ENCODE results near the gene ATP9A. TPM values are rescaled to one million over a fixed set of nuclear protein-coding genes. Genes with fewer than 3 reads are reported as not detected.
A peak's percentile ranks its signal among the peaks of the same experiment; 100 is the strongest.
"Not testable (repeated sequence)": the region's sequence is repeated elsewhere in the genome, so short reads cannot be mapped to it uniquely, and the experiment has no call there.

Gene ATP9A
- total RNA-seq, 1 donor from 2014 or later: 55.6 TPM

DNA sequence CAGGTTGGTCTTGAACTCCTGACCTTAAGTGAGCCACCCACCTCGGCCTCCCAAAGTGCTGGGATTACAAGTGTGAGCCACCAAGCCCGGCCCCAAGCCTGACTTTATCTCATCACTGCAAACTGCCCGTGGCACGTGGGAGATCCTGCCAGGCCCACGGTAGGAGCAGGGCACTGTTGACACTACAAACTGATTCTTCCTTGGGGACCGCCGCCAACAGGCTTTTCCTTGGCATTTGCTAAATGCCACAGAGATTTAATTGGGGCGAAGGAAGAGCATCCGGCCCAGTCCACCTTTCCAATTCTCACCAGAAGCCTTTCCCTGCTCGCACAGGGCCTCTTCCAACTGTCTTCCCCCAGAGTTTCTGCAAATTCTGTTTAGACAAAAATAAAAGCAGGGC, 11.0 kb downstream of the ATP9A start:
- DNase-seq (ENCODE audit: low read depth in 2 of 2): no peak

DNA sequence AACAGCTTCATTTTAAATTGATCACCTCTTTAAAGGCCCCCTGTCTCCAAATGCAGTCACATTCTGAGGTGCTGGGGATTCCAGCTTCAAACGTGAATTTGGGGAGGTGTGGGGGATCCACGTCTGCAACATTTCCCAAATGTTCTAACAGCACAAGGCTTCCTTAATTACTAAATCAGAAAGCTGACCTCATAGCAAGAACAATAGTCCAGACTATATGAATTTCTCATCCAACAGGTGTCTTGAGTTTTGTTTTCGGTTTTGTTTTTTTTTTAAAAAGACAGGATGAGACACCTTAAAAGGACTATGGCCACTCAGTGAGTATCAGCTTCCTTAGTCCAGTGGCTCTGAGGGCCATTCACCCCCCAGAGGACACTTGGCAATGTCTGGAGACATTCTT, 11.5 kb downstream of the ATP9A start:
- no peak for DNase-seq (ENCODE audit: low read depth in 2 of 2)

DNA sequence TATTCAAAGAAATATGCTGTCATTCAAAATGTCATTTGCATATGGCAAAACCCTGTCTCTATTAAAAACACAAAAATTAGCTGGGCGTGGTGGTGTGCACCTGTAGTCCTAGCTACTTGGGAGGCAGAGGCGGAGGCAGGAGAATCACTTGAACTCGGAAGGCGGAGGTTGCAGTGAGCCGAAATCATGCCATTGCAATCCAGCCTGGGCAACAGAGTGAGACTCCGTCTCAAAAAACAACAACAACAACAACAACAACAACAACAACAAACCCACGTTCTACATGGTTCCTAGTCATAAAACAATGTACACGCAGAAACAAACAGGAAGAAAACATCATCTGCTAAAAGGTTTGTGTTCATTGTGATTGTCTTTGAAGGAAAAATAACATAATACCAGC, 15.0 kb downstream of the ATP9A start:
- DNase-seq (ENCODE audit: low read depth in 2 of 2): not testable (repeated sequence)

DNA sequence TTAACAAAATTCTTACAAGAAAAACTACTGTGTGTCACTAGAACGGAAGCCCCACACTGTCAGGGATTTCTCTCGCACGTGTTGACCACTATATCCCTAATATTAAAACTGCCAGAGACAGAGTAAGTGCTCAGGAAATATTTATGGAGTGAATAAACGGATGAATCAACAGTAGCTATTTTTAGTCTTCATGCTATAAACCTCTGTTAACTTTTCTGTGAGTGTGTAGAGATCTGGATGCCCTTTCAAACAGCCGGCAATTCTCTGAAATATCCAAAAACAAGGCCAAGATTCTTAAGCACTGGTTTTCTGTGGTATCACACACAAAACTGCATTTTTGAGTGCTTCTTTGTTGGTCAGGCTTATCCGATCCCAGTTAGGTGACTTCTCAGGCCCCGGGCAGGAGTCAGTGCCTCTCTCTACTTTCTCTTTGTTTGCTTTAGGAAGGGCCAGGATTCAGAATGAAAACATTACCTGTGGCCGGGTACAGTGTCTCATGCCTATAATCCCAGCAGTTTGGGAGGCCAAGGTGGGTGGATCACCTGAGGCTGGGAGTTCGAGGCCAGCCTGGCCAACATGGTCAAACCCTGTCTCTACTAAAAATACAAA, 15.7 kb downstream of the ATP9A start:
- peak; percentile 83 to 89 for DNase-seq (ENCODE audit: low read depth in 2 of 2)

DNA sequence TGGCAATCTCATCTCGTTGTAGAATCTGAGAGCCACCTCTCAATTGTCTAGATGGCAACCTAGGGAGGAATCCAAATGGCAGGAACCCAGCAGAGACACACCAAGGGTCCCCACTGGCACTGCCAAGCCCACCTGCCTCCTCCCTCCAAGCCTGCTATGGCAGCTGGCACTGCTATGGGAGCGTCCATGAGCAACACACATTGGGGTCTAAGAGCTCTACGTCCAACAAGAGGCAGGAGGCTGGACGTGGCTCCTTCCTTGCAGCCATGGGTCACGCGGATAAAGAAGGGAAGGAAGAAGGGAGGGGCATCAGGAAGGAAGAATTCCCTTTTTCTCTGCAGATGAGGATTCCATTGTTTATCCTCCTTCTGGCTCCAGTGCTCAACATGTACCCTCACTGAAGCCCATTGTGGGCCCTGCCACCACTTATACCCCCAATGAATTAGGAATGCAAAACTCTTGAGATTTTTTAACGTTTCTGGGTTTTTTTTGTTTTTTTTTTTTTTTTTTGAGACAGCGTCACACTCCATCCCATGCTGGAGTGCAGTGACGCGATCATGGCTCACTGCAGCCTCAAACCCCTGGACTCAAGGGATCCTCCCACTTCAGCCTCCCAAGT, 17.3 kb downstream of the ATP9A start:
- DNase-seq (ENCODE audit: low read depth in 2 of 2): no peak

DNA sequence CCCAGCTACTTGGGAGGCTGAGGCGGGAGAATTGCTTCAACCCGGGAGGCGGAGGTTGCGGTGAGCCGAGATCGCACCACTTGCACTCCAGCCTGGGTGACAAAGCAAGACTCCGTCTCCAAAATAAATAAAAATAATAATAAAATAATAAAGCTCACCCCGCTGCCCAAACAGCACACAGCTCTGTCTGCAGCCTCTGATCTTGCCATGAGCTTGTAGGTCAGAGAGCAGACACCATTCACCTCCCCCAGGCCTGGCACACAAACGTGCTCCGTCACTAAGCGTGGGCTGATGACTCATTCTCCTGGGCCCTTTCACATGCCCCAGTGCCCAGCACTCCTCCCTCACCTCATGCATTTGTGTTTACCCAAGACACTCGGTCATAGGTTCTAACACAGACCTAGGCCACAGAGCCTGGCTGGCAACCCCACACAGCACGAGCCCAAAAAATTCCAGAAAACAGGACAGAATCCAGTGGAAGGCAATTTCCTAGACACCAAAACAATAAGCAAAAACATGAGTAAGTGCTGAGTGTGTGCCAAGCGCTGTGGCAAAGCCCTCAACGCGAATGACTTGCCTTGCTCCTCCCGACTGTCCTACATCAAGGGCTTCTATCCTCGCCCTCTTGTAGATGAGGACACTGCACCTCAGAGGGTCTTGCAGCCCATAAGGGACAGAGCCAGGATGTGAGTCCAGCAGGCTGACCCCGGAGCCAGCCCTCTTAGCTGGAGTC, 18.0 kb downstream of the ATP9A start:
- DNase-seq (ENCODE audit: low read depth in 2 of 2): peak; percentile 92 to 99

DNA sequence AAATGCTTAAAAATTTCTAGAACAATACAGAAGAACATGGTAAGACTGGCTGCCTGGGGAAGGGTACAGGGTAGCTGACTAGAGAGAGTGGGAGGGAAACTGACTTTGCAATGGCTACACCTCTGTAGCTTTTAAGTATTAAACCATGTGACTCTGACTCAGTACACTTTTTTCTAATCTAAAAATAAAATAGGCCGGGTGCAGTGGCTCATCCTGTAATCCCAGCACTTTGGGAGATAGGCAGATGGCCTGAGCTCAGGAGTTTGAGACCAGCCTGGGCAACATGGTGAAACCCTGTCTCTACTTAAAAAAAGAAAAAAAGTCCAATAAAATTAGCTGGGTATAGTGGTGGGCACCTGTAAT, 18.5 kb downstream of the ATP9A start:
- DNase-seq (ENCODE audit: low read depth in 2 of 2): peak; percentile 37 to 68

DNA sequence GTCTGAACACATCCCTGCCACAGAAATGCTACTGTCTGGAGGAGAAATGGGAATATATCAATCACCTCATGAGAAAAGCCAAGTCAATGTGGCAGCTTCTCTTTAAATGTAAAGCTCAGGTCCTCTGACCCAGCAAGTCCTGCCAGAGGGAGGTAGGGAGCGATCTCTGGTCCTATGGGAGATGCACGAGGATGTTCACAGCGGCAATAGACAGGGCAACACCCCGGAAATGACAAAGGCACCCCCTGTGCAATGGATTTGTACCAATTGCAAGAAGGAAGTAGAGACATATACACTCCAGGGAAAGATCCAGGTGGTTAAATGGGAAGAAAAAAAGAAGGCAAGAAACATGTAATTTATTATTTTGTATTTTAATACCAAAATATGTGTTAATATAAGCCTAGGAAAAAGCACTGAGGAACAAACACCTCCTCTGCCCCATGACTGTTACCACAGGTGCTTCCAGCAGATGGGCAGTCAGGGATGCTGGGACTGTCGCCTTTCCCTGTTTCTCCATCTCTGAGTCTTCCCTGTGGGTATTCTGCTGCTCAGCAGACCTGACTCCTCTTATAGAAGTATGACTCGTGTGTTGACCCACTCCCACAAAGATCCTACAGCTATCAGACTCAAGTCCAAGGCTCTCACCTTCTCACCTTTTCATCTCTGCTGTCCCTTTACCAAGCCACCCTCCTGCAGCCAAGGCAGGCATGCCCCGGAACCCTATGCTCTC, 20.8 kb downstream of the ATP9A start:
- DNase-seq (ENCODE audit: low read depth in 2 of 2): no peak

DNA sequence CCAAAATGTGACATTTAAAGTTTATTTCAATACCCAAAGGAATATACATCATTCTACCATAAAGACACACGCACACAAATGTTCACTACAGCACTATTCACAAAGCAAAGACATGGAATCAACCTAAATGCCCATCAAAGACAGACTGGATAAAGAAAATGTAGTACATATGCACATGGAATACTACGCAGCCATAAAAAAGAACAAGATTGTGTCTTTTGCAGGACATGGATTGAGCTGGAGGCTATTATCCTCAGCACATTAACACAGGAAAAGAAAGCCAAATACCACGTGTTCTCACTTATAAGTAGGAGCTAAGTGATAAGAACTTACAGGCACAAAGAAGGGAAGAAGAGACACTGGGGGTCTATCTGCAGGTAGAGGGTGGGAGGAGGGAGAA, 22.4 kb downstream of the ATP9A start:
- no peak for DNase-seq (ENCODE audit: low read depth in 2 of 2)

DNA sequence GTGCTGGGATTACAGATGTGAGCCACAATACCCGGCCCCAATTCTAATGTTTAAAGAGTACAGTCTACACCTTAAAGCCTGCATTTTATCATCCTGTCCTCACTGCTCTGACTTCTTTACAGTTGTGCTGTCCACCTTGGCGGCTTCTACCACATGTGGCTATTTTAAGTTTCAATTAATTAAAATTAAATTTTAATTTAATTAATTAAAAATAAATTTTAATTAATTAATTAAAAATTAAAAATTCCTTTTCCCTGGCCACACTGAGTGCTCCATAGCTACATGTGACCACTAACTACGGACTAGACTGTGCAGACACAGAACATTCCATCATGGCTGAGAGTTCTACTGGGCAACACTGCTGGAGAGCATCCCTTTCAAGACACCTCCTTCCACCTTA, 27.4 kb downstream of the ATP9A start:
- DNase-seq (ENCODE audit: low read depth in 2 of 2): no peak

DNA sequence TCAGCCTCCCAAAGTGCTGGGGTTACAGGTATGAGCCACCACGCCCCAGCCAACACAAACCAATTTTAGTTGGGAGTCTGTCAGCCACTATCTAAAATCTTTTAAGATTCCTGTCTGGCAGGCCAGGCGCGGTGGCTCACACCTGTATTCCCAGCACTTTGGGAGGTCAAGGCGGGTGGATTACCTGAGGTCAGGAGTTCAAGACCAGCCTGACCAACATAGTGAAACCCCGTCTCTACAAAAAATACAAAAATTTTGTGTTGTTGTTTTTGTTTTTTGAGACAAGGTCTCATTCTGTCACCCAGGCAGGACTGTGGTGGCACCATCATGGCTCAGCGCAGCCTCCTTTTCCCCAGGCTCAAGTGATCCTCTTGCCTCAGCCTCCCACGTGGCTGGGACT, 27.9 kb downstream of the ATP9A start:
- DNase-seq (ENCODE audit: low read depth in 2 of 2): not testable (repeated sequence)

DNA sequence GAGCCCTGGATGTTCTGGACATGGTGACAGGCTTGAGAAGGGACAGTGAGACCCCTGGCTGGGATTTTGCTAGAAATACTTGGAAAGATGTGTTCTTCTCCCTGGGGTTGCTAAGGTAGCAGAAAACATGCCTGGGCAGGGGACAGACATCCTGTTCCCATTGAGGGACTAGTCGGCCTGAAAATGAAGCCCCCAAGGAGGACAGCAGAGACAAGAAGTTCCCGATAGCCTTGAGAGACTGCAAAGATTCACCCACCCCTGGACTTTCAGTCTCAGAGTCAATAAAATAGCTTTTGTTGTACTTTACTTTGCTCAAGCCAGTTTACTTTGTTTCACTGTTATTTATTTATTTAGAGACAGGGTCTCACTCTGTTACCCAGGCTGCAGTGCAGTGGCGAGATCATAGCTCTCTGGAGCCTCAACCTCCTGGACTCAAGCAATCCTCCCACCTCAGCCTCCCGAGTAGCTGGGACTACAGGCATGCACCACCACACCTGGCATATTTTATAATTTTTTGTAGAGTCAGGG, 28.4 kb downstream of the ATP9A start:
- DNase-seq (ENCODE audit: low read depth in 2 of 2): no peak

DNA sequence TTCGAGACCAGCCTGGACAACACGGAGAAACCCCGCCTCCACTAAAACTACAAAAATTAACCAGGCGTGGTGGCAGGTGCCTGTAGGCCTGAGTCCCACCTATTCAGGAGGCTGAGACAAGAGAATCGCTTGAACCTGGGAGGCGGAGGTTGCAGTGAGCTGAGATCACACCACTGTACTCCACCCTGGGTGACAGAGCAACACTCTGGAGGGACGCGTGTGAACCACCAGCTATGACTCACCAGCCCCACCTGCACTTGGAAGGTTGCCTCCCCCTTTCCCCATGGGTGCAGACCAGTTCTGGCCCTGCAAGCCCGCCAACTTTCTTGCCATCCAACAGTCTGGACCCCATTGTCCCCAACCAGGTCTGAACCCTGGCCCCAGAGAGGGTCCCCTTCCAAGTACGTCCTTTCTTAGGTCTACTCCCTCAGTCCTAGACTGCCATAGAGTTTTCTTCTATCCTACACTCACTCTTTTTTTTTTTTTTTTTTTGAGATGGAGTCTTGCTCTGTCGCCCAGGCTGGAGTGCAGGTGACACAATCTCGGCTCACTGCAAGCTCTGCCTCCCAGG, 29.2 kb downstream of the ATP9A start:
- no peak for DNase-seq (ENCODE audit: low read depth in 2 of 2)

DNA sequence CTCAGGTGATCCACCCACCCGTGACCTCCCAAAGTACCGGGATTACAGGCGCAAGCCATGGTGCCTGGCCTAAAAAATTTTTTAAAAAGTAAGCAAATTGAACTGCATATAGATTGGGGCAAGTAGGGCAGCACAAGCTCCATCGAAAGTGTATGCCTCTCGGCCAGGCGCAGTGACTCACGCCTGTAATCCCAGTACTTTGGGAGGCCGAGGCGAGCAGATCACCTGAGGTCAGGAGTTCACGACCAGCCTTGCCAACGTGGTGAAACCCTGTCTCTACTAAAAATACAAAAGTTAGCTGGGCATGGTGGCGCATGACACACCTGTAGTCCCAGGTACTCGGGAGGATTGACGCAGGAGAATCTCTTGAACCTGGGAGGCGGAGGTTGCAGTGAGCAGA, 29.9 kb downstream of the ATP9A start:
- DNase-seq (ENCODE audit: low read depth in 2 of 2): not testable (repeated sequence)

DNA sequence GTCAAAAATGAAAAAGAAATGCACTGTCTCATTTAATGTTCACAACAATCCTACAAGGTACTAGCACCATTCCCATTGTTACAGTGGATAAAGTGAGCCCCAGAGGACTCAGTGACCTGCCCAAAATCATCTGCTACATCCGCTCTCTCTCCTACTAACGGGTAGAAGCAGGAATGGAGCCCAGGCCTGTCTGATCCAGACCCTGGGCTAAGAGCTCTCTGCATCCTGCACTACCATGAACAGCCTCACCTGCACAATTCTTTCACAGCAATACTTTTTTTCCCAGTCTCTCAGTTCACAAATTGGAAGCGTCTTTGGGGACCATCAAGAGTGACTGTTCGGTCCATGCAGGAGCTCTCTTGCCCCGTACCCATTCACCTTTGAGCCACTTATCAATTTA, 31.2 kb downstream of the ATP9A start:
- DNase-seq (ENCODE audit: low read depth in 2 of 2): no peak

DNA sequence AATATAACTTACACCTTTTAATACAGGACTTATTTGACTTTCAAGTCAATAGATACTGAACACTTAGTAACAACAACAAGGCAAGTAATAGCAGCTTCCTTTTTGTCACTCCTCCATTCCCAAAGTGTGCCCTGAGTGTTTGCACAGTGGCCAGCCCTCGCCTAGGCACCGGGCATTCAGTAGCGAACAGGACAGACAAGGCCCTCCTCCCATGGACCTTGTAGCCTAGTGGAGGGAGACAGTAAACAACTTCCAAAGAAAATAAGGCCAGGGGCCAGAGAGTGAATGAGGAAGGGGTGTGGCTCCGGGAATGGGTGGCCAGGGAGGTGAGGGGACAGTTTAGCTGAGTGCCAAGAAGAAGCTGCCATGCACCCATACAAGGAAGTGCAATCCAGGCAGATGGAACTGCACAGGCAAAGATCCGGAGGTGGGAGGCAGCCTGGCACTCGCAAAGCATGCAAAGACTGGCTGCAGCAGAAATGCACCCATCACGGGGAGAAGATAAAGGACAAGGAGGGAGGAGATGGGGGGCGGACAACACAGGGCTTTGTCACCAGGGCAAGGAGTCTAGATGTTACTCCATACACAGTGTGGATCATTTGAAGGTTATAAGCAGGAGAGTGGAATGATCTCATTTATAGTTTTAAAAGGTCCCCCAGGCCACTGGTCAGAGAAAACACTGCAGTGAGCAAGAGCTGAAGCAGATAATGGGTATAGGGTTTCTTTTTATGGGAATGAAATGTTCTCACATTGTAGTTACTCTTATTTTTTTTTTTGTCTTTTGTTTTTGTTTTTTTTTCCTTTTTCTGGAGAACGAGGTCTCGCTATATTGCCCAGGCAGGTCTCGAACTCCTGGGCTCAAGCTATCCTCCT, 32.2 kb downstream of the ATP9A start:
- DNase-seq (ENCODE audit: low read depth in 2 of 2): no peak

DNA sequence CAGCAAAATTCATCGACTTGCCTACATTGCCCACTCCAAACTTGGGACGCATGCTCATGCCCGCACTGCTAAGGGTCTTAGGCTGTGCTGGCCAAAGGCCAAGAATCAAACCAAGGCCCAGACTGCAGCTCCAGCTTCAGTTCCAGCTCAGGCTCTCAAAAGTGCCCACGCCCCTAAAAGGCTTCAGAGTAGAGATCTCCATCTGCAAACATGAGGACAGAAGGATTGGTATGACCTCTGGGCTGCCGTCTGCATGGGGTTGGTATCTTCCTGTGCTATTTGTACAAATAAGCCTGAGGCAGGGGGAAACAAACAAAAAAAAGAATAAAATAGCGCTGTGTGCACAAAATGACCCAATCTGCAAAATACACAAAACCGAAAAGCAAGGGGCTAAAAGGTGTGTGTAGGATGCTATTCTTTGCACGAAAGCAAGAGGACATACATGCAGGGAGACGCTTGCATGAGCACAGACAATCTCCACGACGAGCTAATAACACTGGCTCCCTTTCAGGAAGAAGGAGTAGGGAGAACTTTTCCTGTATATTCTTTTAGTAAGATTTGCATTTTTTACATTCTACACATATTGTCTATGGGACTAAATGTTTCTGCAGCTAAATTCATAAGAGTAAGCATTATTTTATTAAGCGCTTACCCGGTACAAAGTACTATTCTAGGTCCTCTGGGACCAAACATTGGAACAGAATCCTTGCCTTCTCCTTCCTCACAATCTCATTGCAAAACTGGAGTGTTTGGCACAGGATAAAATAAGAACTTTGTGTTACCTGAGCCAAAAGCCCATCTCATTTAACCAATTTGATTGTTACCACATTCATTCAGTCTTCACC, 33.1 kb downstream of the ATP9A start:
- no peak for DNase-seq (ENCODE audit: low read depth in 2 of 2)

DNA sequence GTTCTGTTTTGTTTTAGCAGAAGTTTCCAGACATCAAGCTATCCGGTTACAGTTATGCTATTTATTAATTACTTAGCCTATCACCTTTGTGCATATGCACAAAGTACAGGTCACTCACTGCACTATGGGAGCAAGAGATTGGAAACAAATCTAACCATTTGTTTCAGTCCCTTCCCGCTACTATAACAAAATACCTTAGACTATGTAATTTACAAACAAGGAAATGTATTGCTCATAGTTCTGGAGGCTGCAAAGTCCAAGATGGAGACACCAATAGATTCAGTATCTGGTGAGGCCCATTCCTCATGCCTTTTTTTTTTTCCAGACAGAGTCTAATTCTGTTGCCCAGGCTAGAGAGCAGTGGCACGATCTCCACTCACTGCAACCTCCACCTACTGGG, 35.1 kb downstream of the ATP9A start:
- DNase-seq (ENCODE audit: low read depth in 2 of 2): no peak

DNA sequence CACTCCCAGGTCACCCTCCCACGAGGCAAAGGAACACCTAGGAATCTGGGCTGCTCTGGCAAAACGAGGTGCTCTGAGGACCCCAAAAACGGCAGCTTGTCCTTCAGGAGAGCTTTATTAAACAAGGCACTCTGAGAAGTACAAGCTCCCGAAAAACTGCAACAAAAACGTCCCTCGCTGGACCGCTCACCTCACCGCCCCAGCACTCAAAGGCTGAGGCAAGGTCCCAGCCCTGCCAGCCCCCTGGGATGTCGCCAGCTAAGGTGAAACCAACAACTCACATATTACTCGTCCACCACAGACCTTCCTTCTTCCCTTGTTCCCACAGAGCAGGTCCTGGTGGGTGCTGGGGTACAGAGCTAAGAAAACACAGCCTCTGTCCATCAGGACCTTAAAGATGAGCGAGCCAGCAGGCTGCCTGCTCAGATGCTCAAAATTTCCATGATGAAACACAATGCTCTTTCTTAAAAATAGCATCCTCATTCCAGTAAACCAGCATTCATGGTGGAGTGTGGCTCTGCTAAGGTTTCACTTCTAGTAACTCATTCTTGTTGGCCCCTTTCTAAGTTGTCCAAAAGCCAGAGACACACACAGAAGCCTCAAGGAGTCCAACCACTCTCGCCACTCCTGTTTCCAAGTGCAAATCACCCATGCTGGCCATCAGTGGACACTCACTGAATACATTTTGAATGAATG, 35.9 kb downstream of the ATP9A start:
- no peak for DNase-seq (ENCODE audit: low read depth in 2 of 2)
